SH-SY5Y (cell line): ENCODE results near the gene MYOM3.

Experiments used
- GATA2 ChIP-seq: IDR thresholded peaks from 2 replicates; pipeline ENCODE4 v1.6.1; 2011; ENCODE audit warnings: mild to moderate bottlenecking, low read depth, low read length
- GATA3 ChIP-seq: IDR thresholded peaks from 2 replicates; pipeline ENCODE4 v1.6.1; 2011; ENCODE audit warnings: low read depth, mild to moderate bottlenecking, low read length, moderate library complexity

- TF ChIP-seq GATA3 (no peak), GATA2 (no peak)
These were observed 28.0 kb upstream of the MYOM3 start for GRCh38 chr1:24139841-24140425.
